OCI-LY1 (cell line): ENCODE data around the gene ABCC2.

Experiments used
- H2AFZ ChIP-seq: fragments of 200-600 bp; sonication (generic), shearing (Covaris generic); 2 replicates; pipeline ENCODE4 v1.6.0; 2014; ENCODE audit warnings: antibody characterized with exemption, mild to moderate bottlenecking, low read length
- H3F3A ChIP-seq: fragments of 200-600 bp; sonication (generic), shearing (Covaris generic); 2 replicates; pipeline ENCODE4 v1.6.0; 2014; ENCODE audit warnings: mild to moderate bottlenecking, antibody characterized with exemption, low read length, moderate library complexity; ENCODE audit not compliant: insufficient read depth
- H3K27ac ChIP-seq: fragments of 200-600 bp; sonication (generic); 2 replicates; pipeline ENCODE4 v1.5.1; 2014; ENCODE audit warnings: low read length, mixed run types, mild to moderate bottlenecking, low read depth; ENCODE audit not compliant: poor library complexity, severe bottlenecking
- H3K27me3 ChIP-seq: fragments of 200-600 bp; sonication (generic); 2 replicates; pipeline ENCODE4 v1.6.0; 2014; ENCODE audit warnings: antibody characterized with exemption, mild to moderate bottlenecking, low read length, moderate library complexity; ENCODE audit not compliant: insufficient read depth
- H3K36me3 ChIP-seq: fragments of 200-600 bp; sonication (generic); 2 replicates; pipeline ENCODE4 v1.6.1; 2014; ENCODE audit warnings: mild to moderate bottlenecking, antibody characterized with exemption, low read length, moderate library complexity, mixed read lengths; ENCODE audit not compliant: insufficient read depth
- H3K4me1 ChIP-seq: fragments of 200-600 bp; sonication (generic); 2 replicates; pipeline ENCODE4 v1.5.1; 2014; ENCODE audit warnings: mild to moderate bottlenecking, low read length, moderate library complexity; ENCODE audit not compliant: insufficient read depth, severe bottlenecking
- H3K4me2 ChIP-seq: fragments of 200-600 bp; sonication (generic), shearing (Covaris generic); 2 replicates; pipeline ENCODE4 v1.6.1; 2014; ENCODE audit warnings: low read length
- H3K4me3 ChIP-seq: fragments of 200-600 bp; sonication (generic); 2 replicates; pipeline ENCODE4 v1.5.1; 2014; ENCODE audit warnings: low read length, low read depth, mild to moderate bottlenecking, mixed read lengths; ENCODE audit not compliant: poor library complexity, severe bottlenecking
- H3K79me2 ChIP-seq: fragments of 200-600 bp; shearing (Covaris generic); 2 replicates; pipeline ENCODE4 v1.6.1; 2016; ENCODE audit warnings: mixed run types, low read length, mixed read lengths; ENCODE audit not compliant: insufficient read depth
- H3K9ac ChIP-seq: fragments of 200-600 bp; sonication (generic), shearing (Covaris generic); 2 replicates; pipeline ENCODE4 v1.6.1; 2014; ENCODE audit warnings: mild to moderate bottlenecking, low read length, mixed read lengths
- H3K9me2 ChIP-seq: fragments of 200-600 bp; sonication (generic), shearing (Covaris generic); 2 replicates; pipeline ENCODE4 v1.6.1; 2014; ENCODE audit warnings: low read depth, mild to moderate bottlenecking, low read length, mixed read lengths
- H3K9me3 ChIP-seq: fragments of 200-600 bp; shearing (Covaris generic); 2 replicates; pipeline ENCODE4 v1.6.1; 2014; ENCODE audit warnings: low read length, mixed read lengths
- H4K20me1 ChIP-seq: fragments of 200-600 bp; sonication (generic), shearing (Covaris generic); 2 replicates; pipeline ENCODE4 v1.6.0; 2016; ENCODE audit warnings: mild to moderate bottlenecking, low read length; ENCODE audit not compliant: insufficient read depth
- EZH2 ChIP-seq: fragments of 200-600 bp; sonication (generic), shearing (Covaris generic); IDR thresholded peaks from 2 replicates; pipeline ENCODE4 v1.8.0; 2017; ENCODE audit warnings: borderline replicate concordance, mixed run types, mild to moderate bottlenecking, antibody characterized with exemption, low read length, moderate library complexity, mixed read lengths
- TF ChIP-seq, protein P1 (sequence below): fragments of 200-600 bp; sonication (generic), shearing (Covaris generic); IDR thresholded peaks from 2 replicates; pipeline ENCODE4 v1.5.1; 2017; ENCODE audit warnings: mild to moderate bottlenecking, antibody characterized with exemption, low read length, moderate library complexity, mixed read lengths

Gene ABCC2

DNA sequence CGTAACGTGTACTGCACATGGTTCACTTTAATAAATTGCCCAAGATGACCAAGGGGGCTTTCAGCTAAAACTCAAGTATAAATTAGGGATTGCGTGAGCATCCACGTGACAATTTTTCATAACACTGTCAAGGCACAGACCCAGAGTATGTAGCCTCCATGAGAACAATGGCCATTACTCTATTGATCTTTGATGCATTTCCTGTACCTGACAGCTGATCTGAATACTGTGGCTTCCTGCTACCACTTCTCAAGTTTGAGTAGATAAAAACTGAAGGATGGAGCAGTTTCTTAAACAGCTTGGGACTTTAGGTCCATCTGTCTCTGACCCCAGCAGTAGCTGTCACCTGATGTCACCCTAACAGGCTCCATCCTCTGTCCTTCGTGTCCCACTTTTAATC lies 98.9 kb downstream of the ABCC2 start:
- Histone ChIP-seq H2AFZ (no peak overlapping the region), H3K79me2 (no peaks in the 10 kb centered on the region), H3F3A (no peaks in the 10 kb centered on the region), H3K4me1 (no peaks in the 10 kb centered on the region), H3K4me2 (no peak overlapping the region), H3K4me3 (no peak overlapping the region), H3K36me3 (peaks cover 79% of the 10 kb centered on the region), H3K9ac (no peak overlapping the region), H3K27me3 (no peaks in the 10 kb centered on the region), H4K20me1 (no peaks in the 10 kb centered on the region), H3K9me2 (no peaks in the 10 kb centered on the region), H3K27ac (no peak overlapping the region), H3K9me3 (no peaks in the 10 kb centered on the region)
- TF ChIP-seq, protein P1, sequence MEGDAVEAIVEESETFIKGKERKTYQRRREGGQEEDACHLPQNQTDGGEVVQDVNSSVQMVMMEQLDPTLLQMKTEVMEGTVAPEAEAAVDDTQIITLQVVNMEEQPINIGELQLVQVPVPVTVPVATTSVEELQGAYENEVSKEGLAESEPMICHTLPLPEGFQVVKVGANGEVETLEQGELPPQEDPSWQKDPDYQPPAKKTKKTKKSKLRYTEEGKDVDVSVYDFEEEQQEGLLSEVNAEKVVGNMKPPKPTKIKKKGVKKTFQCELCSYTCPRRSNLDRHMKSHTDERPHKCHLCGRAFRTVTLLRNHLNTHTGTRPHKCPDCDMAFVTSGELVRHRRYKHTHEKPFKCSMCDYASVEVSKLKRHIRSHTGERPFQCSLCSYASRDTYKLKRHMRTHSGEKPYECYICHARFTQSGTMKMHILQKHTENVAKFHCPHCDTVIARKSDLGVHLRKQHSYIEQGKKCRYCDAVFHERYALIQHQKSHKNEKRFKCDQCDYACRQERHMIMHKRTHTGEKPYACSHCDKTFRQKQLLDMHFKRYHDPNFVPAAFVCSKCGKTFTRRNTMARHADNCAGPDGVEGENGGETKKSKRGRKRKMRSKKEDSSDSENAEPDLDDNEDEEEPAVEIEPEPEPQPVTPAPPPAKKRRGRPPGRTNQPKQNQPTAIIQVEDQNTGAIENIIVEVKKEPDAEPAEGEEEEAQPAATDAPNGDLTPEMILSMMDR: no peak
- TF ChIP-seq EZH2: no peak

DNA sequence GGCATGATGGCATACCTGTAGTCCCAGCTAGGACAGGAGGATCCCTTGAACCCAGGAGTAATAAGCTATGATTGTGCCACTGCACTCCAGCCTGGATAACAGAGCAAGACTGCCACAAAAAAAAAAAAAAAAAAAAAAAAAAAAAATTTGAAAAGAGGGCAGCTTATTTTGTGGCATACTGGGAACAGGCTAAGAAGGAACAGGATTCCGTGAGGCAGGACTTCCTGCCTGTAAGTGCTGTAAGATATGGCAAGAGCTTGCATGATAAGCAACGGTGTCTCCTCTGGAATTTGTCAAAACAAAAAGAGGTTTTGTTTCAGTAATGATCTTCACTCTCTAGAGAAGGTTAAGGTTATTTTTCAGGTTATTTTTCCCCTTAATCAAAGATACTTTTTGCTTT lies 101.1 kb downstream of the ABCC2 start:
- TF ChIP-seq, protein P1: no peak

DNA sequence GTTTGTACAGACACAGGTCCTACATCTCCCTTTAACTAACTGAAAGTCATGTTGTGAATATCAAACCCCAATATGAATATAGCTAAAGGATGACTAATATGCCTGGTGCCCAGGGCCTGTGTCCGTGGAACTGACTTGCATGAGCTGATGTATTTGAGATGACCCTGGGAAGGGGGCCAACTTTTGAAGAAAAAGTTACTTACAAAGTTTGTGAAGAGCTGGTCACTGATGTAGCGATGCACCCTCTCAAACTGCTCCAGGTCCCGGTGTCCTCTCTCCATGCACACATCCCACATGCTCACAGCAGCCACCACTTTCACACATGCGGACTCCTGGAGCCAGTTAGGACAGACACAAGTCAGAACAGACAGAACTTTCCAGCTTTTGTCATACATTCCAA lies 106.2 kb downstream of the ABCC2 start:
- no peaks in the 10 kb centered on the region for H4K20me1 ChIP-seq
- H3K79me2 ChIP-seq: no peaks in the 10 kb centered on the region
- TF ChIP-seq EZH2: no peak
- TF ChIP-seq, protein P1: no peak
- H3K36me3 ChIP-seq: peaks cover 62% of the 10 kb centered on the region
- H3K9ac ChIP-seq: no peak overlapping the region
- no peak overlapping the region for H2AFZ ChIP-seq
- H3F3A ChIP-seq: no peaks in the 10 kb centered on the region
- no peaks in the 10 kb centered on the region for H3K9me3 ChIP-seq
- no peaks in the 10 kb centered on the region for H3K9me2 ChIP-seq
- no peak overlapping the region for H3K27ac ChIP-seq
- H3K27me3 ChIP-seq: no peaks in the 10 kb centered on the region
- H3K4me2 ChIP-seq: no peak overlapping the region
- H3K4me1 ChIP-seq: no peaks in the 10 kb centered on the region
- H3K4me3 ChIP-seq: no peak overlapping the region

More for the DNA sequence above, 101.1 kb downstream of the ABCC2 start:
- no peak overlapping the region for H3K4me2 ChIP-seq
- H3K79me2 ChIP-seq: no peaks in the 10 kb centered on the region
- H3K4me3 ChIP-seq: no peak overlapping the region
- no peaks in the 10 kb centered on the region for H3K27me3 ChIP-seq
- no peaks in the 10 kb centered on the region for H3F3A ChIP-seq
- H3K9me3 ChIP-seq: no peaks in the 10 kb centered on the region
- peaks cover 74% of the 10 kb centered on the region for H3K36me3 ChIP-seq
- H3K4me1 ChIP-seq: no peaks in the 10 kb centered on the region
- H3K9ac ChIP-seq: no peak overlapping the region
- no peaks in the 10 kb centered on the region for H4K20me1 ChIP-seq
- no peaks in the 10 kb centered on the region for H3K9me2 ChIP-seq
- no peak overlapping the region for H2AFZ ChIP-seq
- H3K27ac ChIP-seq: no peak overlapping the region
